ENCODE data around the gene CCDC134. TPM values are rescaled to one million over a fixed set of nuclear protein-coding genes. Genes with fewer than 3 reads are reported as not detected.
"Not testable (repeated sequence)": the region's sequence is repeated elsewhere in the genome, so short reads cannot be mapped to it uniquely, and the experiment has no call there.

CCDC134 gene
- total RNA-seq, 1 donor from 2014 or later, result 2.9 TPM

GRCh38 chr22:41838842-41839618, 38.6 kb downstream of the CCDC134 start:
- DNase-seq (ENCODE audit: low spot score), result no peak
- intact Hi-C loops (cut with DNase I), result no loop called here

DNA sequence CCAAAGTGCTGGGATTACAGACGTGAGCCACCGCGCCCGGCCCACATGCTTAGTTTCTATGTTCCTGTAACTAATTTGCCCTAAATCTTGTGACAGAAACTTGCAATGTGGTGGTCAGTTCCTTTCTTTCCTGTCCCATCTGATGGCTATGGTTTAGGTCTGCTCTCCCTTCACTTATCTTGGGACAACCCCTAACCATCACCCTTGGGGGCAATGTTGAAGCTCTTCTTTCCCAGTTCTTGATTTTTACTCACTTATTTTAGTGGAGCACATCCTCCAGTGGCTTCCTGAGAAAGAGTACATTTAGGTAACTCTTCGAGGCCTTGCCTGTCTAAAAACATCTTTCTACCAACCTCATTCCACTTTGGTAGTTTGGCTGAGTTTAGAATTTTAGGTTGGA, 39.7 kb downstream of the CCDC134 start:
- intact Hi-C loops (cut with DNase I), result no loop called here
- no peak for DNase-seq (ENCODE audit: low spot score)

DNA sequence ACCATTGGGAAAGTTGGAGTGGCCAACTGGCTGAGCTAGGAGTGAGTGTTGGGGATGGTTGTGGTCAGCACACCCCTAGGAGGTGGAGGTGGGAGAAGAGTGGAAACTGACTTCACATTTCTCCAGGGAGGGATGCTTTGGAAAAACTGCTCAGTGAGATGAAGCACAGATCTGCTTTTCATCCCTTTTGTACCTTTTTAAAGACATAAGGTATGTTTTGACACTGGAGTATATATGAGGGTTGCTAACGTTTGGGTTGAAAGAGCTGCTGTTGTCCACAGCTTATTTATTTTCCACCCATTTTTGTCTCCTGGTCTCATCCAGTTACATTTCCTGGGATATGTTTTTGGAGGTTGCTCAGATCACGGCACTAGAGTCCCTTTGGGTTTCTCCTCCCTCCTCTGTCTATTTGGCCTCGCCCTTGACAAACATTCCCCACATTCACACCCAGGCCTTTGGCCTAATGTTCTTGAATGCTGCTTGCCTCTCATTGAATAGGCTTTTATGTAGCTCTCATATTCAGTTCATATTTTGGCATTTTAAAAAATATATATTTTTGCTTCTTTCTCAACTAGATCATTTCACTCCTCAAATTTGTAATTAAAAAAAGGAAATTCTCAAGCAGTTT, 40.7 kb downstream of the CCDC134 start:
- DNase-seq (ENCODE audit: low spot score), result no peak
- intact Hi-C loops (cut with DNase I), result no loop called here

DNA sequence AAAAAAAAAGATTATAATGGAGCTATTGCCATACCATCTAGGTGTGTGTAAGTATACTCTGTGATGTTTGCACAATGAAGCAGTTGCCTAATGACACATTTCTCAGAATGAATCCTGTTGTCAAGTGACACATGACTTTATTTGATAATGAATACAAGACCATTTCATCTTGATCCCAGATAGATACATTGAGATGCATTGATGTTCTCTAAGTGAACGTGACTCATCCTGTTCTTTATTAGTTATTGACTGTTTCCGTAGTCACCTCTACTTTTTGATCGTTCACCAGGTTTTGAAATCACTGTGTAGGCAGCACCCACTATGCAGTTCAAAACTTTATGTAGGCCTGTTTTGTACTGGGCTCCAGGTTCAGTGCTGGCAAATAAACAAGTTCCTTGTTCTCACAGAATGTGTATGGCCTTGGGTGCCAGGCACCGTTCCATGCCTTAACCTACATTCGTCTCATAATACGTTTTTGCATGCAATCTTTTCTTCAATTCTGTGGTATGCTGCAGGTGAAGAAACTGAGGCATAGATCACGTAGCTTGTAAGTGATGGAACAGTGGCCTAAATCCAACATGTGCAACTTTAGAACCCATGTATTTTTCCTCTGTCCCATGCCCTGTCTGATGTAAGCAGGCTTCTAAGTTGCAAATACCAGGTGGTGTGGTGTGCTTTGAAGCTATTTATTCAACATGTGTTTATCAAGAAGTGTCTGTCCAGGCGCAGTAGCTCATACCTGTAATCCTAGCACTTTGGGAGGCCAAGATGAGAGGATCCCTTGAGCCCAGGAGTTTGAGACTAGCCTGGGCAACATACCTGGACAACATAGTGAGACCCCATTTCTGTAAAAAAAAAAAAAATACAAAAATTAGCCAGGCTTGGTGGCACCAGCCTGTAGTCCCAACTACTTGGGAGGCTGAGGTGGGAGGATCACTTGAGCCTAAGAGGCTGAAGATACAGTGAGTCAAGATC, 42.8 kb downstream of the CCDC134 start:
- no peak for DNase-seq (ENCODE audit: low spot score)
- intact Hi-C loops (cut with DNase I), result no loop called here

- intact Hi-C loops (cut with DNase I), result no loop called here
- no peak for DNase-seq (ENCODE audit: low spot score)
These were observed 43.6 kb downstream of the CCDC134 start for GRCh38 chr22:41844036-41844435.

- intact Hi-C loops (cut with DNase I), result no loop called here
- no peak for DNase-seq (ENCODE audit: low spot score)
These were observed 44.0 kb downstream of the CCDC134 start for GRCh38 chr22:41844513-41844912.

DNA sequence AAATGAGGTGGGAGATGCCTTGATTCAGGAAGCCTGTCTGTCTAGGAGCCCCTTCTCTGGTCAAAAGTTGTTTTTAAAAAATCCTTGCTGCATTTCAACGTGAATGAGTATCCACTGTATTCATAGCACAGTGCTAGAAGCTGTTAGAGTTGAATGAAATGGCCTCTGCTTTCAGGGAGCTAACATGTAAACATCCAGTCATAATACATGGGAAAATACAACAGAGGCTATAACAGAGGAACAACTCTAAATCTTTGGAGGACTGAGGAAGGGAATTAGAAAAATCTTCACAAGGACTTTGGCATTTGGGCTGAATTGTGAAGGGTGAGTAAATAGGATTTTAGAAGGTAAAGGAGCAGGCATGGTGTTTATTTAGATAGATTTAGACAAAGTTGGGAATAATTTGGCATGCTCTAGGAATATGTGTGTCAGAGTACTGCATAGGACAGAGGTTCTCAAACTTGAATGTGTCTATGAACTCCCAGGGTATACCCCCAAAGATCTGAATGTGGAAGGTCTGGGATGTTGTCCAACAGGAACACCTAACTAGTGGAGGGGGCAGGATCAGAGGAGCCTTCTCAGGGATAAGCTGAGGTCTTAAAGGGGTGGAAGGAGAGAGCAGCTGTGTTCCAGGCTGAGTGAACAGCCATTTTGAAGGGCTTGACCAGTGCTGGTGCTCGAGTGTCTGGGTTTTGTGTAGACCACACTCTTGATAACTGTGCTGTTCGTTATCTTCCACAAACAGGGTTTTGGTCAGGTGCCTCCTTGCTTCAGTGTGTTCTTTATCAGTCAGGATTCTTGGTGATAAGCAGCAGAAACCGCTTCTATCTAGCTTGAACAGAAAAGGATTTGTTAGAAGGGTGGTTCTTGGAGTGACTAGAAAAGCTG, 45.1 kb downstream of the CCDC134 start:
- DNase-seq (ENCODE audit: low spot score), result no peak
- intact Hi-C loops (cut with DNase I), result no loop called here

DNA sequence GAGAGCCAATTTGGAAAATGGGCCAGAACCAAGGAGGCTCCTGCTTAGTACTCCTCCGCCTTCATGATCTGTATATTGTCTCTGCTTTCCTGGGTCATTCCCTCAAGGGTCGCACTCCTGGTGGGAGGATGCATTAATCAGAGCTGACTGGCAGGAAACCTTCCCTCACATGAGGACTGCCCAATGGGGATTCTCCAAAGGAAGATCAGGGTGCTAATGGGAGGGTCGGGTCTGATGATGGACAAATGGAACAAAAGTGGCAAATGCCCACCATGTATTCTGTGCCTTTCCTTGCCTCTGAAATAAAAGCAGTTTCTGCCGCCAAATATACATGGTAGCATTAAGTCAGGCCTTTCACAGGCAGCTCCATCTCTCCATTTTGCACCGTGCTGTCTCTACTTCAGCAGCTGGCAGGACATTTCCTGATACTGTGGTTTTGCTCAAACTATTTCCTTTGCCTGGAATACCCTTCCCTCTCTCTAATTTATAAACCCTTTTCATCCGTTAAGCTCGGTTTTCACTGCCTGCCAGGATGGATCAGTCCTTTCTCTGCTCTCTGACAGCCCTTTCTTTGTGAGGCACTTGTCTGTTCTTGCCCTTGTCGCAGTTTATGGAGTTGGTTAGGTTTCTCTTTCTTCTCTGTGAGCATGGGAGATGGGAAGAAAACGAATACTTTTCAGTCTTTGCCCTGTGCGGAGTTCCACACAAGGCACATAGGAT, 45.9 kb downstream of the CCDC134 start:
- intact Hi-C loops (cut with DNase I), result no loop called here
- no peak for DNase-seq (ENCODE audit: low spot score)

- intact Hi-C loops (cut with DNase I), result no loop called here
- no peak for DNase-seq (ENCODE audit: low spot score)
These were observed 46.8 kb downstream of the CCDC134 start for GRCh38 chr22:41847300-41847699.

DNA sequence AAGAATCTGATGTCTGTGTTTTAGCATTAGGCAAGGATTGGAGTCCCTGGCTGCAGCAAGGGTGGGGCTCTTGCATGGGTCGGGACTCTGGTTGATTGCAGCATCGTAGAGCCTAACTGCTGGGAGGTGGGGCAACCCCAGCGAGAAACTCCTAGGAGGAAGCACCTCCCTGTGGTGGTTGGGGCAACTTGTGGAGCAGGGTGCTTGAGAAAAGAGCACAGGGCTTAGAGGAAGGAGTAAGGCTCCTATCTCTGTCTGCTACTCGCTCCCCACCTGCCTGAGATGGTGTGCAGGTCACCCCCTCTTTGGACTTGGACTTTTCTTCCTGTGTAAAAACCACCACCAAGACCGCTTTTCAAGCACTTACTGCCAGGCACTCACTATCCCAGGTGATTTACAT, 48.0 kb downstream of the CCDC134 start:
- intact Hi-C loops (cut with DNase I), result no loop called here
- no peak for DNase-seq (ENCODE audit: low spot score)

- no peak for DNase-seq (ENCODE audit: low spot score)
- intact Hi-C loops (cut with DNase I), result no loop called here
These were observed 56.0 kb downstream of the CCDC134 start for GRCh38 chr22:41856469-41856868.

GRCh38 chr22:41857155-41857859, 56.8 kb downstream of the CCDC134 start:
- DNase-seq (ENCODE audit: low spot score), result no peak
- intact Hi-C loops (cut with DNase I), result no loop called here

DNA sequence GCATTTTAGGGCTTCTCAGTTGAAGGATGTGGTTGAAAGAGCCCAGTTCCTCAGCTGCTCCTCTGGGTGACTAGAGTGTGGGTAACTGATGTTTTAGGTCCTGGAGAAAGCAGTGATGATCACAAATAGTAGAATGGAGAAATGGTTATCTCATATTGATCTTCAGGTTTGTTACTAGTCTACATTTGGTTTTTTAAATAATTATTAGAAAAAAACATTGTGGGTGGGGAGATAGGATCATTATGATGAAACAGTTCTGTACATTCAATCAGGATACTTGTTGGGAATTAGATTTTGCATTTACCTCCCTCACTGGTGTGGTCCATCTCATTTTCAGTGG, 57.4 kb downstream of the CCDC134 start:
- DNase-seq (ENCODE audit: low spot score), result no peak
- intact Hi-C loops (cut with DNase I), result no loop called here

GRCh38 chr22:41862160-41862529, 61.7 kb downstream of the CCDC134 start:
- no peak for DNase-seq (ENCODE audit: low spot score)
- intact Hi-C loops (cut with DNase I), result no loop called here

GRCh38 chr22:41862530-41863266, 62.2 kb downstream of the CCDC134 start:
- intact Hi-C loops (cut with DNase I), result no loop called here
- no peak for DNase-seq (ENCODE audit: low spot score)

DNA sequence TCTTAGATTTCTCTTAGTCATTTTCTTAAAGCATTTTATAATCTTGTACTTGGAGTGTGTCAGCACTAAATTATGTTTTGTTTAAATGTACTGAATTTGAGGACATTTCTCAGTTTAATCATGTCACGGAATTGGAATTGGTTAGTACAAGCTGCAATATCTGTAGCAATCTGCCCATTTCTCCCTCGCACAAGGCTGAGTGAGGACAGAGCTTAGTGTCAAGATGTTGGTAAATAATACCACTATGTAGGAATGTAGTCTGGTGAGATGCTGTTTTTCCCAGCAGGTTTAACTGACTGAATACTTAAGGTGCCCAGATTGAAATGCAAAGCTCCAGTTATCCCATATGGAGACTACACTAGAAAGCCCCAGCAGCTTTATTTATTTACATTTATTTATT, 63.0 kb downstream of the CCDC134 start:
- no peak for DNase-seq (ENCODE audit: low spot score)
- intact Hi-C loops (cut with DNase I), result no loop called here

GRCh38 chr22:41868556-41868955, 68.1 kb downstream of the CCDC134 start:
- DNase-seq (ENCODE audit: low spot score), result no peak

GRCh38 chr22:41870081-41870480, 69.6 kb downstream of the CCDC134 start:
- intact Hi-C loops (cut with DNase I), result not testable (repeated sequence)

More at GRCh38 chr22:41868556-41868955, 68.1 kb downstream of the CCDC134 start:
- intact Hi-C loops (cut with DNase I), result no loop called here

More at GRCh38 chr22:41870081-41870480, 69.6 kb downstream of the CCDC134 start:
- DNase-seq (ENCODE audit: low spot score), result not testable (repeated sequence)
